GM12892 (cell line): ENCODE results near the gene BEST4.

ENCODE experiments used
- POLR2A ChIP-seq: IDR thresholded peaks from 2 replicates; pipeline ENCODE4 v1.6.1; 2011; ENCODE audit warnings: low read depth, low read length, control low read depth
- POLR2AphosphoS5 ChIP-seq: IDR thresholded peaks from 2 replicates; pipeline ENCODE4 v1.6.1; 2011; ENCODE audit warnings: low read depth, low read length, control low read depth

DNA sequence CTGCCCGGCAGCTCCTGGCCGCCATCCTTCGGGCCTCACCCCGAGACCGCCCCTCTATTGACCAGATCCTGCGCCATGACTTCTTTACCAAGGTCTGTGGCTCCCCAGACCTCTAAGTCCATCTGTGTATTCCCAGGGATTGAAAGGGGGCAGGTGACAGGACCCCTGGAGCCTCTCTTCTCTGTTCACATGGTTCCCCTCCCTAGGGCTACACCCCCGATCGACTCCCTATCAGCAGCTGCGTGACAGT, 15.0 kb upstream of the BEST4 start:
- TF ChIP-seq POLR2AphosphoS5: no peak
- no peak for TF ChIP-seq POLR2A
